Measurements from ENCODE around the gene WNT6. TPM values are rescaled to one million over a fixed set of nuclear protein-coding genes. Genes with fewer than 3 reads are reported as not detected.

The WNT6 gene
- under 1 TPM; 0.43 to 0.92 TPM for total RNA-seq
- long read RNA-seq, partial matches to known transcripts, result 0 of 1 reads
- long read RNA-seq, other reads (novel, unspliced or antisense), result 1 of 1 reads

- no peak for ATAC-seq
- peak in 1 of 2 donors; percentile 7 for DNase-seq
- intact Hi-C loops (cut with DNase I, micrococcal nuclease), result no loop called here
These were observed at the start of gene WNT6 for GRCh38 chr2:218859556-218859987. Gene WNT6, plus strand, starts transcription at chr2:218859805. Its CDS starts 233 bp downstream, at chr2:218860038.

GRCh38 chr2:218810256-218810655 is 49.3 kb upstream of the WNT6 start:
- ATAC-seq (no peak), DNase-seq (no peak)
- intact Hi-C loops (cut with DNase I, micrococcal nuclease), result no loop called here

- intact Hi-C loops (cut with DNase I, micrococcal nuclease), result no loop called here
- no peak for ATAC-seq
- no peak for DNase-seq
These were observed 48.2 kb upstream of the WNT6 start for GRCh38 chr2:218811382-218811781.

GRCh38 chr2:218812096-218812815 is 47.3 kb upstream of the WNT6 start:
- ATAC-seq, result no peak
- intact Hi-C loops (cut with DNase I, micrococcal nuclease), result no loop called here
- DNase-seq, result no peak

- ATAC-seq (no peak), DNase-seq (no peak)
- intact Hi-C loops (cut with DNase I, micrococcal nuclease), result no loop called here
These were observed 46.7 kb upstream of the WNT6 start for GRCh38 chr2:218812861-218813260.

- intact Hi-C loops (cut with DNase I, micrococcal nuclease), result no loop called here
- peak; percentile 75 to 76 for DNase-seq
- peak; percentile 96 for ATAC-seq
These were observed 45.7 kb upstream of the WNT6 start for GRCh38 chr2:218813771-218814460.

- peak; percentile 91 for ATAC-seq
- intact Hi-C loops (cut with DNase I, micrococcal nuclease), result no loop called here
- peak; percentile 35 to 46 for DNase-seq
These were observed 44.9 kb upstream of the WNT6 start for GRCh38 chr2:218814540-218815243.

- DNase-seq (no peak), ATAC-seq (no peak)
- intact Hi-C loops (cut with DNase I, micrococcal nuclease), result no loop called here
These were observed 44.4 kb upstream of the WNT6 start for GRCh38 chr2:218815244-218815637.

GRCh38 chr2:218815649-218816048 is 44.0 kb upstream of the WNT6 start:
- no peak for DNase-seq
- intact Hi-C loops (cut with DNase I, micrococcal nuclease), result no loop called here
- no peak for ATAC-seq

GRCh38 chr2:218816561-218817011 is 43.0 kb upstream of the WNT6 start:
- ATAC-seq (no peak), DNase-seq (no peak)
- intact Hi-C loops (cut with DNase I, micrococcal nuclease), result no loop called here

GRCh38 chr2:218819093-218819492 is 40.5 kb upstream of the WNT6 start:
- DNase-seq (no peak), ATAC-seq (no peak)
- intact Hi-C loops (cut with DNase I, micrococcal nuclease), result no loop called here

GRCh38 chr2:218820746-218821369 is 38.7 kb upstream of the WNT6 start:
- ATAC-seq (no peak), DNase-seq (no peak)
- intact Hi-C loops (cut with DNase I, micrococcal nuclease), result no loop called here

- ATAC-seq (no peak), DNase-seq (no peak)
- intact Hi-C loops (cut with DNase I, micrococcal nuclease), result no loop called here
These were observed 37.9 kb upstream of the WNT6 start for GRCh38 chr2:218821605-218822211.

- no peak for DNase-seq
- intact Hi-C loops (cut with DNase I, micrococcal nuclease), result no loop called here
- no peak for ATAC-seq
These were observed 37.0 kb upstream of the WNT6 start for GRCh38 chr2:218822622-218823021.

GRCh38 chr2:218823196-218823855 is 36.3 kb upstream of the WNT6 start:
- intact Hi-C loops (cut with DNase I, micrococcal nuclease), result no loop called here
- DNase-seq (no peak), ATAC-seq (no peak)

GRCh38 chr2:218824004-218824403 is 35.6 kb upstream of the WNT6 start:
- DNase-seq, result no peak
- intact Hi-C loops (cut with DNase I, micrococcal nuclease), result no loop called here
- no peak for ATAC-seq

GRCh38 chr2:218826791-218827190 is 32.8 kb upstream of the WNT6 start:
- ATAC-seq (no peak), DNase-seq (no peak)
- intact Hi-C loops (cut with DNase I, micrococcal nuclease), result no loop called here

GRCh38 chr2:218827701-218828476 is 31.7 kb upstream of the WNT6 start:
- ATAC-seq (no peak), DNase-seq (no peak)
- intact Hi-C loops (cut with DNase I, micrococcal nuclease), result no loop called here

Measured in left colon (tissue), 2 donors.